ENCODE results near the gene NME9. TPM values are rescaled to one million over a fixed set of nuclear protein-coding genes. Genes with fewer than 3 reads are reported as not detected.
A peak's percentile ranks its signal among the peaks of the same experiment; 100 is the strongest.

NME9 gene
- total and polyA plus RNA-seq, 7 donors: 0.23 TPM; not detected in 6

GRCh38 chr3:138359148-138359918 is 29.7 kb upstream of the NME9 start:
- Histone ChIP-seq H3K4me1 (peaks cover 0 to 42% (median 24%) of the 10 kb centered on the region in 4 donors), H3K27me3 (no peaks in the 10 kb centered on the region), H3K9me3 (no peaks in the 10 kb centered on the region), H3K27ac (peak overlapping the region in 3 of 4 donors; percentile 27 to 65 (median 54)), H3K4me3 (no peak overlapping the region), H3K36me3 (peaks cover 0 to 12% (median 0%) of the 10 kb centered on the region in 4 donors)
- no peak for TF ChIP-seq EP300 (IDR thresholded peaks at IDR 0.05)
- no peak for TF ChIP-seq POLR2AphosphoS5 (IDR thresholded peaks at IDR 0.05)
- no peak for TF ChIP-seq POLR2A (IDR thresholded peaks at IDR 0.05)
- TF ChIP-seq CTCF (IDR thresholded peaks at IDR 0.05): no peak
- peak; percentile 34 for DNase-seq
- WGBS, 2 donors: 74 to 77% methylated on average over 7 of the region's 7 CpGs
- intact Hi-C loops (cut with DNase I): no loop called here

- no peak overlapping the region for H3K4me3 ChIP-seq
- 63 to 74% methylated on average over 7 of the region's 7 CpGs for WGBS, 2 donors
- TF ChIP-seq POLR2AphosphoS5 (IDR thresholded peaks at IDR 0.05) (no peak), EP300 (IDR thresholded peaks at IDR 0.05) (no peak), CTCF (IDR thresholded peaks at IDR 0.05) (no peak), POLR2A (IDR thresholded peaks at IDR 0.05) (no peak)
- DNase-seq: peak; percentile 57
- H3K36me3 ChIP-seq: peaks cover 0 to 12% (median 0%) of the 10 kb centered on the region in 4 donors
- no peaks in the 10 kb centered on the region for H3K9me3 ChIP-seq
- H3K27ac ChIP-seq: peak overlapping the region in 1 of 4 donors; percentile 4
- no peaks in the 10 kb centered on the region for H3K27me3 ChIP-seq
- intact Hi-C loops (cut with DNase I): no loop called here
- peaks cover 0 to 38% (median 24%) of the 10 kb centered on the region in 4 donors for H3K4me1 ChIP-seq
Observed at GRCh38 chr3:138356730-138357405, 27.2 kb upstream of the NME9 start.

- WGBS, 2 donors: 84 to 92% methylated on average over 3 of the region's 3 CpGs
- H3K4me1 ChIP-seq: peaks cover 0 to 45% (median 32%) of the 10 kb centered on the region in 4 donors
- TF ChIP-seq EP300 (IDR thresholded peaks at IDR 0.05): no peak
- no peak for TF ChIP-seq POLR2A (IDR thresholded peaks at IDR 0.05)
- no peak for TF ChIP-seq POLR2AphosphoS5 (IDR thresholded peaks at IDR 0.05)
- no peak for TF ChIP-seq CTCF (IDR thresholded peaks at IDR 0.05)
- no peaks in the 10 kb centered on the region for H3K27me3 ChIP-seq
- no peak overlapping the region for H3K4me3 ChIP-seq
- peak; percentile 11 for DNase-seq
- intact Hi-C loops (cut with DNase I): no loop called here
- peaks cover 0 to 12% (median 0%) of the 10 kb centered on the region in 4 donors for H3K36me3 ChIP-seq
- H3K27ac ChIP-seq: no peak overlapping the region
- H3K9me3 ChIP-seq: no peaks in the 10 kb centered on the region
Observed at GRCh38 chr3:138355071-138355470, 25.4 kb upstream of the NME9 start.

- H3K27me3 ChIP-seq: no peaks in the 10 kb centered on the region
Observed at GRCh38 chr3:138354376-138354775, 24.7 kb upstream of the NME9 start.

More at GRCh38 chr3:138354376-138354775, 24.7 kb upstream of the NME9 start:
- Histone ChIP-seq H3K36me3 (peaks cover 0 to 12% (median 0%) of the 10 kb centered on the region in 4 donors), H3K4me1 (peaks cover 0 to 47% (median 33%) of the 10 kb centered on the region in 4 donors), H3K27ac (no peak overlapping the region), H3K9me3 (no peaks in the 10 kb centered on the region), H3K4me3 (no peak overlapping the region)
- intact Hi-C loops (cut with DNase I): no loop called here
- no peak for DNase-seq
- TF ChIP-seq POLR2AphosphoS5 (IDR thresholded peaks at IDR 0.05) (no peak), POLR2A (IDR thresholded peaks at IDR 0.05) (no peak), EP300 (IDR thresholded peaks at IDR 0.05) (no peak), CTCF (IDR thresholded peaks at IDR 0.05) (no peak)

Measured in sigmoid colon (tissue), 7 donors.